ENCODE measurements around the gene LCE1E.

LCE1E gene

GRCh38 chr1:152786077-152786476 lies at the start of gene LCE1E:
LCE1E (plus strand) TSS chr1:152786257; CDS start chr1:152787300, 1,043 bp downstream.
- no peak for DNase-seq (ENCODE audit: low read depth)

- no peak for DNase-seq (ENCODE audit: low read depth)
Measured at GRCh38 chr1:152737997-152738396, 48.1 kb upstream of the LCE1E start.

DNA sequence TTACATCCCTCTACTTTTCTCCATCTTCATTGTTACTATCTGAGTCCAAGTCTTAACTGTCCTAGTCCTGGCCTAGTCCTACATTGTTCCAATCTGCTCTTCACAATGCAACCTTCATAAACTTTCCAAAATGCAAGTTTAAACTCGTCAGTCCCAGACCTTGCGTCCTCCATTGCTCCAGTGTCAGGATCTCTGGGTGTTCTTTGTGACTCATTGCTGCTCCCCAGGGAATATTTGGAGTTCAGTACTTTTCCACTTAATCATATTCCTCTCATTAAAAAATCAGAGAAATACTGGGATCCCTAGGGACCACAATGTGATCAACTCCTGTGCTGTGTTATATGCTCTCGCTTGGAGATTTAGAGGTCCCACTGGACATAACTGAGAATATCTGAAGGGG lies 46.2 kb upstream of the LCE1E start:
- no peak for DNase-seq (ENCODE audit: low read depth)

DNA sequence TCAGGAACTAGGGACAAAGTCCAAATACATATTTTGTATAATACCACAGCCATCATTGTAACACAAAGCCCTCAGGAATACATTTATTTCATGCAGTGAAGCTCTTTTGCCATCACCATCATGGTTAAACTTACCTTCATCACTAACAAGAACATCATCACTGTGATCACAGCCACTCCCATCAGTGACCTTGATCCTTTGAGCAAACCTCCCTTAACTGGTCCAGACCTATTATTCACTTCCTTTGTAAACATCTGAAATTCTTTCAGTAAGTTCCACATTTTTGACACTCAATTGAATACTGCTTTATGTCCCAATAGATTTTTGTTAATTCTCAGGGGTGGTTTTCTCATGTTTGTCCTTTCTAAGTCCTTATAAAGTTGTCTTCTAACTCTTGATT lies 44.4 kb upstream of the LCE1E start:
- no peak for DNase-seq (ENCODE audit: low read depth)

GRCh38 chr1:152743371-152744145 lies 42.5 kb upstream of the LCE1E start:
- DNase-seq (ENCODE audit: low read depth), result no peak

GRCh38 chr1:152745289-152745704 lies 40.8 kb upstream of the LCE1E start:
- DNase-seq (ENCODE audit: low read depth), result no peak

- DNase-seq (ENCODE audit: low read depth), result no peak
Measured at GRCh38 chr1:152745765-152746444, 40.2 kb upstream of the LCE1E start.

- DNase-seq (ENCODE audit: low read depth), result no peak
Measured at GRCh38 chr1:152747831-152748230, 38.2 kb upstream of the LCE1E start.

DNA sequence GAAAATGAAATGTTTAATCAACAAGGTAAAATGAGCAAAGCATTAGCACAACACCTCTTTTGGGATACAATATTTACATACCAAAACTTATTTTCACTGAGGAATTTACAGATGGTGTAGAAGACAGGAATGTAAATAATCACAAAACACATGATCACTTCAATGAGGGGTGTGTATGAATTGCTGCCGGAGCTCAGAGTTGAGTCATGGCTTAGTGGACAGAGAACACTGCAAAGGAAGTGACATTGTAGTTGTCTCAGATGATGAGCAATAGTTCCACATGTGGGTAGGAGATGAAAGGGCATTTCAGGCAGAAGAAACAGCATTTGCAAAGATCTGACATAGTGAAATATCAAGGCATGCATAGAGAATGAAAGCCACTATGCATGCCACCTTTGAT lies 33.8 kb upstream of the LCE1E start:
- peak; percentile 92 for DNase-seq (ENCODE audit: low read depth)

DNA sequence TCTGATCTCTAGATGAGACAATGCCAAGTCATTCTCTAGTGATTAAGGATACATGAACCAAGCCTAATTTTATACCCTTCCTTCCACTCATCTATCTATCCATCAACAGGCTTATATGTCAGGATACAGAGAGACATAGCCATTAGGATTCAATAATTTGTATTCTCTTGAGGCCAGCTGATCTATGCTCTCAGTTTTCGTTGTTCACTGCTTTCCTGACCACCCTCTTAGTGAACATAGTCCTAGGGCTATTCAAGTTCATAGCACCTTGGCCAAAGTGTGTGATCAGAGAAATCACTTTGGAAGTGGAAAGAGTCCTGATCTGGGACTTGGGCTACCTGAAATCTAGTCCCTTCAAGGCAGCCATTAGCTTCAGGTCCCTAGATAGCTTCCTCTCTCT lies 32.5 kb upstream of the LCE1E start:
- DNase-seq (ENCODE audit: low read depth), result no peak

- no peak for DNase-seq (ENCODE audit: low read depth)
Measured at GRCh38 chr1:152756872-152757271, 29.2 kb upstream of the LCE1E start.

- no peak for DNase-seq (ENCODE audit: low read depth)
Measured at GRCh38 chr1:152757747-152758146, 28.3 kb upstream of the LCE1E start, which contains the start of gene KPRP. KPRP (plus strand) TSS chr1:152758025; CDS start chr1:152759589, 1,564 bp downstream.

- no peak for DNase-seq (ENCODE audit: low read depth)
Measured at GRCh38 chr1:152758636-152759035, 27.4 kb upstream of the LCE1E start.

DNA sequence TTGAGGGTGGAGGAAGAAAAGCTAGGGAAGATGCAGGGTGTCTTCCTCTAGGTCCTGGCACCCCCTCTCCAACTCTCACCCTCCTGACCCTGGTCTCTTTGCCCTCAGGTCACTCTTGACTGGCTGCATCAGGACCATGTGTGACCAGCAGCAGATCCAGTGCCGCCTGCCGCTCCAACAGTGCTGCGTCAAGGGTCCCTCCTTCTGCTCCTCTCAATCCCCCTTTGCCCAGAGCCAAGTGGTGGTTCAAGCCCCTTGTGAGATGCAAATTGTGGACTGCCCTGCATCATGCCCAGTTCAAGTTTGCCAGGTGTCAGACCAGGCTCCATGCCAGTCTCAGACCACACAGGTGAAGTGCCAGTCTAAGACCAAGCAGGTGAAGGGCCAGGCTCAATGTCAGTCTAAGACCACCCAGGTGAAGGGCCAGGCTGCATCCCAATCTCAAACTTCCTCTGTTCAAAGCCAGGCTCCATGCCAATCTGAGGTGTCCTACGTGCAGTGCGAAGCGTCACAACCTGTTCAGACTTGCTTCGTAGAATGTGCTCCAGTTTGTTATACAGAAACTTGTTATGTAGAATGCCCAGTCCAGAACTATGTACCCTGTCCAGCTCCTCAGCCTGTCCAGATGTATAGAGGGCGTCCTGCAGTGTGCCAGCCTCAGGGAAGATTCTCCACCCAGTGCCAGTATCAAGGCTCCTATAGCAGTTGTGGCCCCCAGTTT lies 26.4 kb upstream of the LCE1E start:
- no peak for DNase-seq (ENCODE audit: low read depth)

- no peak for DNase-seq (ENCODE audit: low read depth)
Measured at GRCh38 chr1:152760551-152761190, 25.4 kb upstream of the LCE1E start.

GRCh38 chr1:152761609-152762213 lies 24.3 kb upstream of the LCE1E start:
- DNase-seq (ENCODE audit: low read depth), result no peak

DNA sequence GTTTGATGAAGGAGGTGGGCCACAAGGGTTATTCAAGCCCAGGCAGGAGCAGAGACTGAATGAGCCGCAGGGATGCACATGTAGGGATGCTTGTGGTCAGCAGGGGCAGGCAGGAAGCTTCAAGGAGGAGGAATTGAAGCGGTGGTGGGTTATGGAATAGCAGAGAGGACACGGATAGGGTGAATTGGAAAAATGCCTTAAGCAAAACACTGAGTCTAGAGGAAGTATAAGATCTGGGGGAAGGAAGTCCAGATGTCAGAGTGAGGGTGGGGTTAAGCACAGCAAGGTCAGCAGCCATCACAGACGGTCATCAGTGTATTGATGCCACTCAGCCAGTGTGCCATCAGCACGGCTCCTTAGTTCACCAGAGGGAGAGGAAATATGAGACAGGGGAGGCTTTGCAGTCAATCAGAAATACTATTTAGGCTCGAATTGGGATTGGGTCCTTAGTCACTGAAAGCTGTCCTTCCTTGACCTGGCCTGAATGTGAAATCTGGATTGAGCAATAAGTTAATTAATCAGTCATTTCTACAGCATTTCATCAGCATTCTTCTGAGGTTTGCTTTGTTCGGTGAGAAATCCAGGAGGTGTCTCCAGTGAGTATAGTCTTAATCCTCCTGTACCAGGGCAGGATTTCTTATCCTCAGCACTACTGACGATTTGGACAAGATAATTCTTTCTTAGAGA lies 17.1 kb upstream of the LCE1E start:
- DNase-seq (ENCODE audit: low read depth), result peak; percentile 87

GRCh38 chr1:152770411-152770810 lies 15.6 kb upstream of the LCE1E start:
- no peak for DNase-seq (ENCODE audit: low read depth)

GRCh38 chr1:152774875-152775274 lies 11.2 kb upstream of the LCE1E start, which contains the start of gene LCE1F:
LCE1F (plus strand) TSS chr1:152775140; CDS start chr1:152776372, 1,232 bp downstream.
- DNase-seq (ENCODE audit: low read depth), result no peak

DNA sequence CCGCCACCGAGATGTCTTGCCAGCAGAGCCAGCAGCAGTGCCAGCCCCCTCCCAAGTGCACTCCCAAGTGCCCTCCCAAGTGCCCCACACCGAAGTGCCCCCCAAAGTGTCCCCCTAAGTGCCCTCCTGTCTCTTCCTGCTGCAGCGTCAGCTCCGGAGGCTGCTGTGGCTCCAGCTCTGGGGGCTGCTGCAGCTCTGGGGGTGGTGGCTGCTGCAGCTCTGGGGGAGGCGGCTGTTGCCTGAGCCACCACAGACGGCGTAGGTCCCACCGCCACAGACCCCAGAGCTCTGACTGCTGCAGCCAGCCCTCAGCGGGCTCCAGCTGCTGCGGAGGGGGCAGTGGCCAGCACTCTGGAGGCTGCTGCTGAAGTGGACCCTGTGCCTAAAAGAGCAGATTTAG lies 9.7 kb upstream of the LCE1E start:
- DNase-seq (ENCODE audit: low read depth), result no peak

DNA sequence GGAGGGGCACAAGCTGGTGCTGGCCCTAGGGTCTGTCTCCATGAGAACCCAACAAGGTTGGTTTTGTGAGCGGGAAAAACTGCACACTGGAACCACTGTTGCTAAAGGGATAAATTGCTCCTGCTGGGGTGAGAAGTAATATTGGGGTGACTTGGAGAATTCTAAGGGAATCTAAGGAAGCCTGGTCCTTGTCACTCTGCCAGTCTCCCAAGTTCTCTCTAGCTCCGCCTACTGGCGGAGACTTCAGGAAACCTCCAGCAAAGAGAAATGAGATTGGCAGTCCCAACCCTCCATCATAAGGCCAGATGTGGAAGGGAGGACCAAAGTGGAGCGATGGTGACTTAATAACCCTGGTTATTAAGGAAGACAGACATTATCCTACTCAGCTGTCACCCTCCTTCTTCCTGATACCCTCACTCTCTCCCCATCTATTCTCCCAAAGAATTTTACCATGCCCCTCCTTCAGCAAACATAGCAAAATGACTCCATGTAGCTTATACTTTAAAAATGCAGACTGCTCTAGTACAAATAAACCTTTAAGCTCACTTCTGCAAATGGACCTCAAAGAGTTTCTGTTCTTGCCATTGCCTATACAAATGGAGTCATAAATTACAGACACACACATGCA lies 8.4 kb upstream of the LCE1E start:
- no peak for DNase-seq (ENCODE audit: low read depth)

All from HS-5 (cell line).